ELF-1 (cell line): ENCODE results near the gene CSH1.
A peak's percentile ranks its signal among the peaks of the same experiment; 100 is the strongest.
"Not testable (repeated sequence)": the region's sequence is repeated elsewhere in the genome, so short reads cannot be mapped to it uniquely, and the experiment has no call there.

Experiments
- DNase-seq: peaks from one replicate; pipeline ENCODE4 v3.0.0-alpha.2; 2016; ENCODE audit warnings: low read depth, low spot score

CSH1 gene

GRCh38 chr17:63904796-63905195, 8.4 kb upstream of the CSH1 start:
- DNase-seq: not testable (repeated sequence)

- not testable (repeated sequence) for DNase-seq
Measured at GRCh38 chr17:63903787-63904201, 7.4 kb upstream of the CSH1 start.

GRCh38 chr17:63901971-63902370, 5.6 kb upstream of the CSH1 start:
- DNase-seq: not testable (repeated sequence)

GRCh38 chr17:63898899-63899798, 2.8 kb upstream of the CSH1 start:
- DNase-seq: not testable (repeated sequence)

GRCh38 chr17:63894821-63895220, 1.6 kb downstream of the CSH1 start:
- DNase-seq: not testable (repeated sequence)

GRCh38 chr17:63894021-63894420, 2.4 kb downstream of the CSH1 start:
- not testable (repeated sequence) for DNase-seq

GRCh38 chr17:63892316-63893037, 3.9 kb downstream of the CSH1 start:
- DNase-seq: not testable (repeated sequence)

GRCh38 chr17:63889026-63889848, 7.1 kb downstream of the CSH1 start:
- peak; percentile 47 for DNase-seq

GRCh38 chr17:63885119-63885518, 11.3 kb downstream of the CSH1 start:
- DNase-seq: not testable (repeated sequence)

- not testable (repeated sequence) for DNase-seq
Measured at GRCh38 chr17:63882626-63883126, 13.7 kb downstream of the CSH1 start.

GRCh38 chr17:63881935-63882601, 14.3 kb downstream of the CSH1 start, which contains the start of gene GH2:
TSS of gene GH2 (minus strand) at chr17:63881944. CDS start at chr17:63881801, 143 bp downstream.
- peak; percentile 82 for DNase-seq

GRCh38 chr17:63881337-63881736, 15.0 kb downstream of the CSH1 start:
- peak; percentile 88 for DNase-seq

- no peak for DNase-seq
Measured at GRCh38 chr17:63880706-63881105, 15.7 kb downstream of the CSH1 start.

GRCh38 chr17:63878413-63878812, 18.0 kb downstream of the CSH1 start:
- not testable (repeated sequence) for DNase-seq

GRCh38 chr17:63874693-63875092, 21.7 kb downstream of the CSH1 start:
- not testable (repeated sequence) for DNase-seq

GRCh38 chr17:63874061-63874626, 22.2 kb downstream of the CSH1 start:
- DNase-seq: not testable (repeated sequence)

- not testable (repeated sequence) for DNase-seq
Measured at GRCh38 chr17:63873577-63873976, 22.8 kb downstream of the CSH1 start, which contains the start of gene CSH2. TSS of gene CSH2 (minus strand) at chr17:63873677. CDS start at chr17:63873614, 63 bp downstream.

- DNase-seq: not testable (repeated sequence)
Measured at GRCh38 chr17:63871646-63872365, 24.6 kb downstream of the CSH1 start.

- not testable (repeated sequence) for DNase-seq
Measured at GRCh38 chr17:63870292-63870665, 26.1 kb downstream of the CSH1 start.
